GM12891 (cell line): ENCODE results near the gene PAQR7.

ENCODE experiments used
- POLR2AphosphoS5 ChIP-seq: IDR thresholded peaks from 2 replicates; pipeline ENCODE4 v1.6.1; 2011; ENCODE audit warnings: low read depth, low read length, control low read depth
- TAF1 ChIP-seq: IDR thresholded peaks from 2 replicates; pipeline ENCODE4 v1.6.1; 2011; ENCODE audit warnings: low read depth, low read length, control low read depth

DNA sequence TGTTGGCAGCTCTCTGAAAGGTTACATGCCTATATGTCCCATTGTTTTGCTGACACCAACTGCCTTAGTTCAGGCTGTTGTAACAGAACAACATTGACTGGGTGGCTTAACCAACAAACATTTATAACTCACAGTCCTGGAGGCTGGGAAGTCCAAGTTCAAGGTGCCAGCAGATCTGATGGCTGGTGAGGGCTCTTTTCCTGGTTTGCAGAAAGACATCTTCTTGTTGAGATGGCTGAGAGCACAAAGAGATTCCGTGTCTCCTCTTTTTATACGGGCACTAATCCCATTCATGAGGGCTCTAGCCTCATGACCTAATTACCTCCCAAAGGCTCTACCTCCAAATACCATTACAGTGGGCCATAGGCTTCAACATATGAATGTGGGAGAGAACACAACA, 41.0 kb upstream of the PAQR7 start:
- no peak for TF ChIP-seq POLR2AphosphoS5
- no peak for TF ChIP-seq TAF1
